ENCODE data around the gene POLH. TPM values are rescaled to one million over a fixed set of nuclear protein-coding genes. Genes with fewer than 3 reads are reported as not detected.

POLH gene
- total and polyA plus RNA-seq, 9 of the 15 experiments (the other 6 are each of a cell fraction or from before 2014, with no cell fraction given), result 5.8 to 31.6 (median 20.6) TPM

DNA sequence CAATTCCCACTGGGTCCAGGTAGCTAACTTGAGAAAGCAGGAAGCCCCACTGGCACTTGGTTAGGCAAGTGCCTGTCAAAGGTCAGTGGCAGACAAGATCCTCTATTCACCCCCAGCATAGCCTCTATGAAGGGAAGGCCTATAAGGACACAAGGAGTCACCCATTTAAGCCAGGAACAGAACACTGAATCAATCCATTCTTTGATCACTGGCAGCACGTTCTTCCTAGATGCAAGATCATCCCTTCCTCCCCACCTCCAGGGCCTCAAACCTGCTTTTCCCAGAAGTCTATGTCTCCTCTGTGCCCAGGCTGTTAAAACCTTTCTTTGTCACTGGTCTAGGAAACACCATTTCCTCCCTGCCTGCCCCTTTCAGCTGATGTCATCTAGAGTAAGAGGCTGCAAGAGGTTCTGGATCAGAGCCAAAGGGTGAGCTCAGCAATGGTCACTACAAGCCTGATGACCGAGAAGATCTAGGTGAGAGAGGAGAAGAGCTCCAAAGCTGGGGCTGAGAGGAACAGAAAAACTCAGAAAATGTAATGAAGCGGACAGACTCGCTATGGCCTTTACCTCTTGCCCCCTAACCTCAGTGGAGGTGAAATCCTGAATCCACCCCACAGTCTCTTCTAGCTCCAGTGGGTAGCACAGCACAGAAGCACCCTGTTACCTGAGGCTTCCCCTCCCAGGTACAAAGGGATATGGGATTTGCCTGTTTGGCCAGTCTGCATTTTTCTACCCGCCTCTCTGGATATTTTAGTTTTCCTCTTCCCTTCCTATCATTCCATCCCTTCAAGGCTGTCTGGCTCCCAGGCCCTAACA, 51.2 kb downstream of the POLH start (continued):
- no peak for TF ChIP-seq ZBTB8A (IDR thresholded peaks at IDR 0.05; ENCODE audit: partially characterized antibody)
- TF ChIP-seq, protein P1, sequence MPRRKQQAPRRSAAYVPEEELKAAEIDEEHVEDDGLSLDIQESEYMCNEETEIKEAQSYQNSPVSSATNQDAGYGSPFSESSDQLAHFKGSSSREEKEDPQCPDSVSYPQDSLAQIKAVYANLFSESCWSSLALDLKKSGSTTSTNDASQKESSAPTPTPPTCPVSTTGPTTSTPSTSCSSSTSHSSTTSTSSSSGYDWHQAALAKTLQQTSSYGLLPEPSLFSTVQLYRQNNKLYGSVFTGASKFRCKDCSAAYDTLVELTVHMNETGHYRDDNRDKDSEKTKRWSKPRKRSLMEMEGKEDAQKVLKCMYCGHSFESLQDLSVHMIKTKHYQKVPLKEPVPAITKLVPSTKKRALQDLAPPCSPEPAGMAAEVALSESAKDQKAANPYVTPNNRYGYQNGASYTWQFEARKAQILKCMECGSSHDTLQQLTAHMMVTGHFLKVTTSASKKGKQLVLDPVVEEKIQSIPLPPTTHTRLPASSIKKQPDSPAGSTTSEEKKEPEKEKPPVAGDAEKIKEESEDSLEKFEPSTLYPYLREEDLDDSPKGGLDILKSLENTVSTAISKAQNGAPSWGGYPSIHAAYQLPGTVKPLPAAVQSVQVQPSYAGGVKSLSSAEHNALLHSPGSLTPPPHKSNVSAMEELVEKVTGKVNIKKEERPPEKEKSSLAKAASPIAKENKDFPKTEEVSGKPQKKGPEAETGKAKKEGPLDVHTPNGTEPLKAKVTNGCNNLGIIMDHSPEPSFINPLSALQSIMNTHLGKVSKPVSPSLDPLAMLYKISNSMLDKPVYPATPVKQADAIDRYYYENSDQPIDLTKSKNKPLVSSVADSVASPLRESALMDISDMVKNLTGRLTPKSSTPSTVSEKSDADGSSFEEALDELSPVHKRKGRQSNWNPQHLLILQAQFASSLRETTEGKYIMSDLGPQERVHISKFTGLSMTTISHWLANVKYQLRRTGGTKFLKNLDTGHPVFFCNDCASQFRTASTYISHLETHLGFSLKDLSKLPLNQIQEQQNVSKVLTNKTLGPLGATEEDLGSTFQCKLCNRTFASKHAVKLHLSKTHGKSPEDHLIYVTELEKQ (CRISPR knock-in tag; IDR thresholded peaks at IDR 0.05), result peak; percentile 37; the same call in 1 of the 2 replicates
- TF ChIP-seq, protein P2, sequence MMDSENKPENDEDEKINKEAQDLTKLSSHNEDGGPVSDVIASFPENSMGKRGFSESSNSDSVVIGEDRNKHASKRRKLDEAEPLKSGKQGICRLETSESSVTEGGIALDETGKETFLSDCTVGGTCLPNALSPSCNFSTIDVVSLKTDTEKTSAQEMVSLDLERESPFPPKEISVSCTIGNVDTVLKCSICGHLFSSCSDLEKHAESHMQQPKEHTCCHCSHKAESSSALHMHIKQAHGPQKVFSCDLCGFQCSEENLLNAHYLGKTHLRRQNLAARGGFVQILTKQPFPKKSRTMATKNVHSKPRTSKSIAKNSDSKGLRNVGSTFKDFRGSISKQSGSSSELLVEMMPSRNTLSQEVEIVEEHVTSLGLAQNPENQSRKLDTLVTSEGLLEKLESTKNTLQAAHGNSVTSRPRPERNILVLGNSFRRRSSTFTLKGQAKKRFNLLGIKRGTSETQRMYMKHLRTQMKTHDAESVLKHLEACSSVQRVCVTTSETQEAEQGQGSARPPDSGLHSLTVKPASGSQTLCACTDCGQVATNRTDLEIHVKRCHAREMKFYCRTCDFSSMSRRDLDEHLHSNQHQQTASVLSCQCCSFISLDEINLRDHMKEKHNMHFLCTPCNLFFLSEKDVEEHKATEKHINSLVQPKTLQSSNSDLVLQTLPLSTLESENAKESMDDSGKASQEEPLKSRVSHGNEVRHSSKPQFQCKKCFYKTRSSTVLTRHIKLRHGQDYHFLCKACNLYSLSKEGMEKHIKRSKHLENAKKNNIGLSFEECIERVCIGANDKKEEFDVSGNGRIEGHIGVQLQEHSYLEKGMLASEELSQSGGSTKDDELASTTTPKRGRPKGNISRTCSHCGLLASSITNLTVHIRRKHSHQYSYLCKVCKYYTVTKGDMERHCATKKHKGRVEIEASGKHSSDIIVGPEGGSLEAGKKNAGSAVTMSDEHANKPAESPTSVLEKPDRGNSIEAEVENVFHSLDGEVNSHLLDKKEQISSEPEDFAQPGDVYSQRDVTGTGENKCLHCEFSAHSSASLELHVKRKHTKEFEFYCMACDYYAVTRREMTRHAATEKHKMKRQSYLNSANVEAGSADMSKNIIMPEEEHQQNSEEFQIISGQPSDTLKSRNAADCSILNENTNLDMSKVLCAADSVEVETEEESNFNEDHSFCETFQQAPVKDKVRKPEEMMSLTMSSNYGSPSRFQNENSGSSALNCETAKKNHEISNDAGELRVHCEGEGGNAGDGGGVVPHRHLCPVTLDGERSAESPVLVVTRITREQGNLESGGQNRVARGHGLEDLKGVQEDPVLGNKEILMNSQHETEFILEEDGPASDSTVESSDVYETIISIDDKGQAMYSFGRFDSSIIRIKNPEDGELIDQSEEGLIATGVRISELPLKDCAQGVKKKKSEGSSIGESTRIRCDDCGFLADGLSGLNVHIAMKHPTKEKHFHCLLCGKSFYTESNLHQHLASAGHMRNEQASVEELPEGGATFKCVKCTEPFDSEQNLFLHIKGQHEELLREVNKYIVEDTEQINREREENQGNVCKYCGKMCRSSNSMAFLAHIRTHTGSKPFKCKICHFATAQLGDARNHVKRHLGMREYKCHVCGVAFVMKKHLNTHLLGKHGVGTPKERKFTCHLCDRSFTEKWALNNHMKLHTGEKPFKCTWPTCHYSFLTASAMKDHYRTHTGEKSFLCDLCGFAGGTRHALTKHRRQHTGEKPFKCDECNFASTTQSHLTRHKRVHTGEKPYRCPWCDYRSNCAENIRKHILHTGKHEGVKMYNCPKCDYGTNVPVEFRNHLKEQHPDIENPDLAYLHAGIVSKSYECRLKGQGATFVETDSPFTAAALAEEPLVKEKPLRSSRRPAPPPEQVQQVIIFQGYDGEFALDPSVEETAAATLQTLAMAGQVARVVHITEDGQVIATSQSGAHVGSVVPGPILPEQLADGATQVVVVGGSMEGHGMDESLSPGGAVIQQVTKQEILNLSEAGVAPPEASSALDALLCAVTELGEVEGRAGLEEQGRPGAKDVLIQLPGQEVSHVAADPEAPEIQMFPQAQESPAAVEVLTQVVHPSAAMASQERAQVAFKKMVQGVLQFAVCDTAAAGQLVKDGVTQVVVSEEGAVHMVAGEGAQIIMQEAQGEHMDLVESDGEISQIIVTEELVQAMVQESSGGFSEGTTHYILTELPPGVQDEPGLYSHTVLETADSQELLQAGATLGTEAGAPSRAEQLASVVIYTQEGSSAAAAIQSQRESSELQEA (IDR thresholded peaks at IDR 0.05; ENCODE audit: low read depth), result no peak
- TF ChIP-seq, protein P3, sequence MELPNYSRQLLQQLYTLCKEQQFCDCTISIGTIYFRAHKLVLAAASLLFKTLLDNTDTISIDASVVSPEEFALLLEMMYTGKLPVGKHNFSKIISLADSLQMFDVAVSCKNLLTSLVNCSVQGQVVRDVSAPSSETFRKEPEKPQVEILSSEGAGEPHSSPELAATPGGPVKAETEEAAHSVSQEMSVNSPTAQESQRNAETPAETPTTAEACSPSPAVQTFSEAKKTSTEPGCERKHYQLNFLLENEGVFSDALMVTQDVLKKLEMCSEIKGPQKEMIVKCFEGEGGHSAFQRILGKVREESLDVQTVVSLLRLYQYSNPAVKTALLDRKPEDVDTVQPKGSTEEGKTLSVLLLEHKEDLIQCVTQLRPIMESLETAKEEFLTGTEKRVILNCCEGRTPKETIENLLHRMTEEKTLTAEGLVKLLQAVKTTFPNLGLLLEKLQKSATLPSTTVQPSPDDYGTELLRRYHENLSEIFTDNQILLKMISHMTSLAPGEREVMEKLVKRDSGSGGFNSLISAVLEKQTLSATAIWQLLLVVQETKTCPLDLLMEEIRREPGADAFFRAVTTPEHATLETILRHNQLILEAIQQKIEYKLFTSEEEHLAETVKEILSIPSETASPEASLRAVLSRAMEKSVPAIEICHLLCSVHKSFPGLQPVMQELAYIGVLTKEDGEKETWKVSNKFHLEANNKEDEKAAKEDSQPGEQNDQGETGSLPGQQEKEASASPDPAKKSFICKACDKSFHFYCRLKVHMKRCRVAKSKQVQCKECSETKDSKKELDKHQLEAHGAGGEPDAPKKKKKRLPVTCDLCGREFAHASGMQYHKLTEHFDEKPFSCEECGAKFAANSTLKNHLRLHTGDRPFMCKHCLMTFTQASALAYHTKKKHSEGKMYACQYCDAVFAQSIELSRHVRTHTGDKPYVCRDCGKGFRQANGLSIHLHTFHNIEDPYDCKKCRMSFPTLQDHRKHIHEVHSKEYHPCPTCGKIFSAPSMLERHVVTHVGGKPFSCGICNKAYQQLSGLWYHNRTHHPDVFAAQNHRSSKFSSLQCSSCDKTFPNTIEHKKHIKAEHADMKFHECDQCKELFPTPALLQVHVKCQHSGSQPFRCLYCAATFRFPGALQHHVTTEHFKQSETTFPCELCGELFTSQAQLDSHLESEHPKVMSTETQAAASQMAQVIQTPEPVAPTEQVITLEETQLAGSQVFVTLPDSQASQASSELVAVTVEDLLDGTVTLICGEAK (IDR thresholded peaks at IDR 0.05), result peak; percentile 47; the same call in 1 of the 2 replicates
- TF ChIP-seq, protein P3 (CRISPR knock-in tag; IDR thresholded peaks at IDR 0.05), result no peak
